A549 (cell line): ENCODE data around the gene RBP3. TPM values are rescaled to one million over a fixed set of nuclear protein-coding genes. Genes with fewer than 3 reads are reported as not detected.

Experiments used
- ATAC-seq, 2 experiments: fragments of 200-7000 bp in 1 of 2; fragments of >200 bp in 1 of 2; cut with Nextera tagmentation in 1 of 2; cut with Tn5 transposase in 1 of 2; 3 replicates each; pipeline versions ENCODE4 v1.8.0 to v1.9.1; 2018 to 2020; ENCODE audit warnings: mild to moderate bottlenecking in 1 of 2, moderate library complexity in 1 of 2
- CTCF ChIA-PET: fragments of 300-600 bp; sonication (Branson Sonifier 250); formaldehyde crosslinking; extraction: SDS; loops from one replicate; lab custom pipeline; 2021; ENCODE audit warnings: antibody characterized with exemption, inconsistent platforms; lab: Yijun Ruan, JAX
- POLR2A ChIA-PET: fragments of 350-600 bp; formaldehyde crosslinking; extraction: SDS; loops from one replicate; lab custom pipeline; 2021; ENCODE audit warnings: antibody characterized with exemption, inconsistent platforms; lab: Yijun Ruan, JAX
- DNase-seq, 2 experiments: peaks; one replicate each; pipeline versions ENCODE4 v3.0.0 to v3.0.0-alpha.2; 2011 to 2016; ENCODE audit warnings: low read depth in 1 of 2, low spot score in 1 of 2
- FAIRE-seq: peaks from 2 replicates; lab custom pipeline; 2011; peaks lifted over from hg19 to GRCh38; lab: Jason Lieb, UNC
- H3K27ac ChIP-seq, 2 experiments: fragments of >200 bp; sonication (Bioruptor Twin); formaldehyde crosslinking; 3 replicates each; pipeline ENCODE4 v1.5.1; 2016 to 2017
- H3K4me1 ChIP-seq: fragments of >200 bp; sonication (Bioruptor Twin); formaldehyde crosslinking; 3 replicates; pipeline ENCODE4 v1.6.1; 2016
- H3K4me2 ChIP-seq: fragments of >200 bp; sonication (Bioruptor Twin); formaldehyde crosslinking; 3 replicates; pipeline ENCODE4 v1.6.1; 2016
- H3K4me3 ChIP-seq: fragments of >200 bp; sonication (Bioruptor Twin); formaldehyde crosslinking; 3 replicates; pipeline ENCODE4 v1.5.1; 2016
- H3K9me3 ChIP-seq: fragments of >200 bp; sonication (Bioruptor Twin); formaldehyde crosslinking; 3 replicates; pipeline ENCODE4 v1.6.1; 2016
- BHLHE40 ChIP-seq: IDR thresholded peaks from 2 replicates; pipeline ENCODE4 v1.6.1; 2012; ENCODE audit warnings: low read depth, low read length, inconsistent platforms
- CHD2 ChIP-seq: fragments of 150-350 bp; IDR thresholded peaks from 2 replicates; pipeline ENCODE4 v1.6.1; 2014; ENCODE audit warnings: low read length; ENCODE audit not compliant: partially characterized antibody
- EP300 ChIP-seq, 2 experiments: fragments of >200 bp; sonication (Bioruptor Twin); formaldehyde crosslinking; IDR thresholded peaks; 2 replicates in 1 of 2; 3 replicates in 1 of 2; pipeline ENCODE4 v1.6.1; 2016 to 2017
- FOSB ChIP-seq: fragments of 250-450 bp; sonication (Bioruptor Pico); IDR thresholded peaks from 2 replicates; pipeline ENCODE4 v1.5.0; 2020; ENCODE audit warnings: mild to moderate bottlenecking, moderate library complexity
- FOSL2 ChIP-seq, 2 experiments: fragments of 450-650 bp in 1 of 2; fragments of >200 bp in 1 of 2; sonication (Bioruptor Twin) in 1 of 2; formaldehyde crosslinking; IDR thresholded peaks; 2 replicates each; pipeline versions ENCODE4 v1.5.0 to v1.6.1; 2016 to 2020; ENCODE audit warnings: mild to moderate bottlenecking in 1 of 2, moderate library complexity in 1 of 2
- FOXS1 ChIP-seq: fragments of 250-450 bp; sonication (Bioruptor Pico); IDR thresholded peaks from 2 replicates; pipeline ENCODE4 v1.5.0; 2020; ENCODE audit warnings: mild to moderate bottlenecking, moderate library complexity
- HDAC2 ChIP-seq: fragments of 200-600 bp; sonication (generic); IDR thresholded peaks from 2 replicates; pipeline ENCODE4 v1.6.1; 2016
- HEYL ChIP-seq: fragments of 250-450 bp; sonication (Bioruptor Pico); IDR thresholded peaks from 2 replicates; pipeline ENCODE4 v1.8.0; 2021; ENCODE audit warnings: mild to moderate bottlenecking, moderate library complexity
- HOXA7 ChIP-seq: fragments of 250-450 bp; sonication (Bioruptor Pico); IDR thresholded peaks from 2 replicates; pipeline ENCODE4 v1.5.0; 2020; ENCODE audit warnings: mild to moderate bottlenecking, moderate library complexity
- HOXB13 ChIP-seq: fragments of 250-450 bp; sonication (Bioruptor Pico); IDR thresholded peaks from 2 replicates; pipeline ENCODE4 v1.5.0; 2020; ENCODE audit warnings: low read depth, mild to moderate bottlenecking, moderate library complexity
- HOXB5 ChIP-seq: fragments of 250-450 bp; sonication (Bioruptor Pico); IDR thresholded peaks from 2 replicates; pipeline ENCODE4 v1.5.0; 2020; ENCODE audit warnings: mild to moderate bottlenecking, moderate library complexity
- KDM5A ChIP-seq: fragments of 200-600 bp; sonication (generic); IDR thresholded peaks from 2 replicates; pipeline ENCODE4 v1.6.1; 2016; ENCODE audit warnings: antibody characterized with exemption, mild to moderate bottlenecking
- MYC ChIP-seq: IDR thresholded peaks from 2 replicates; pipeline ENCODE4 v1.6.1; 2012; ENCODE audit warnings: mild to moderate bottlenecking, inconsistent platforms, low read length, improper control_type of control experiment, borderline replicate concordance
- POLR2AphosphoS2 ChIP-seq: conservative IDR thresholded peaks from 2 replicates; pipeline ENCODE4 v1.6.1; 2012; ENCODE audit warnings: low read length, improper control_type of control experiment, inconsistent platforms
- RAD21 ChIP-seq, 2 experiments: fragments of >200 bp in 1 of 2; sonication (Bioruptor Twin) in 1 of 2; formaldehyde crosslinking in 1 of 2; IDR thresholded peaks in 1 of 2; conservative IDR thresholded peaks in 1 of 2; 2 replicates in 1 of 2; 3 replicates in 1 of 2; pipeline ENCODE4 v1.6.1; 2012 to 2018; ENCODE audit warnings: inconsistent platforms in 1 of 2
- RNF2 ChIP-seq: fragments of 200-600 bp; sonication (generic); IDR thresholded peaks from 2 replicates; pipeline ENCODE4 v1.6.1; 2016; ENCODE audit warnings: low read depth, mild to moderate bottlenecking, antibody characterized with exemption, moderate library complexity, borderline replicate concordance
- ZC3H11A ChIP-seq: fragments of 450-650 bp; IDR thresholded peaks from 2 replicates; pipeline ENCODE4 v1.6.1; 2014; ENCODE audit warnings: antibody characterized with exemption, mild to moderate bottlenecking
- WGBS: methylation state at CpG from one replicate; pipeline ENCODE4 v1.1.6; 2017; ENCODE audit errors: missing lambda C conversion rate; 5-methylcytosine and 5-hydroxymethylcytosine counted together
- polyA plus RNA-seq, 4 experiments: library from polyadenylated mRNA; depleted of rRNA in 3 of 4; stranded (reverse); fragments of >200 nt; fragmentation: RNase III in 1 of 4; extraction: RNeasy Plus Mini Kit Qiagen cat#74134 plus additional on column Dnase treatment in 1 of 4; gene quantifications; 2 replicates in 3 of 4; 3 replicates in 1 of 4; pipeline ENCODE4 v1.2.3, GENCODE V29; 2011 to 2017
- TF ChIP-seq, protein P1 (sequence below): IDR thresholded peaks from 2 replicates; pipeline ENCODE4 v1.6.1; 2012
- TF ChIP-seq, protein P2 (sequence below): fragments of 250-450 bp; sonication (Bioruptor Pico); IDR thresholded peaks from 2 replicates; pipeline ENCODE4 v1.5.0; 2021; ENCODE audit warnings: mild to moderate bottlenecking, moderate library complexity, borderline replicate concordance
- TF ChIP-seq, protein P3 (sequence below): fragments of >200 bp; sonication (Bioruptor Twin); formaldehyde crosslinking; IDR thresholded peaks from 3 replicates; pipeline ENCODE4 v1.6.1; 2016
- TF ChIP-seq, protein P4 (sequence below): fragments of >200 bp; sonication (Bioruptor Twin); formaldehyde crosslinking; IDR thresholded peaks from 2 replicates; pipeline ENCODE4 v1.6.1; 2016
- TF ChIP-seq, protein P5 (sequence below): fragments of 200-600 bp; sonication (generic); IDR thresholded peaks from 2 replicates; pipeline ENCODE4 v1.6.1; 2016; ENCODE audit warnings: antibody characterized with exemption, mild to moderate bottlenecking, moderate library complexity
- TF ChIP-seq, protein P6 (sequence below): fragments of >200 bp; sonication (Bioruptor Twin); formaldehyde crosslinking; IDR thresholded peaks from 3 replicates; pipeline ENCODE4 v1.5.1; 2016

Gene RBP3
- polyA plus RNA-seq, 2 of the 4 experiments (the other 2 are of a cell fraction), result not detected

DNA sequence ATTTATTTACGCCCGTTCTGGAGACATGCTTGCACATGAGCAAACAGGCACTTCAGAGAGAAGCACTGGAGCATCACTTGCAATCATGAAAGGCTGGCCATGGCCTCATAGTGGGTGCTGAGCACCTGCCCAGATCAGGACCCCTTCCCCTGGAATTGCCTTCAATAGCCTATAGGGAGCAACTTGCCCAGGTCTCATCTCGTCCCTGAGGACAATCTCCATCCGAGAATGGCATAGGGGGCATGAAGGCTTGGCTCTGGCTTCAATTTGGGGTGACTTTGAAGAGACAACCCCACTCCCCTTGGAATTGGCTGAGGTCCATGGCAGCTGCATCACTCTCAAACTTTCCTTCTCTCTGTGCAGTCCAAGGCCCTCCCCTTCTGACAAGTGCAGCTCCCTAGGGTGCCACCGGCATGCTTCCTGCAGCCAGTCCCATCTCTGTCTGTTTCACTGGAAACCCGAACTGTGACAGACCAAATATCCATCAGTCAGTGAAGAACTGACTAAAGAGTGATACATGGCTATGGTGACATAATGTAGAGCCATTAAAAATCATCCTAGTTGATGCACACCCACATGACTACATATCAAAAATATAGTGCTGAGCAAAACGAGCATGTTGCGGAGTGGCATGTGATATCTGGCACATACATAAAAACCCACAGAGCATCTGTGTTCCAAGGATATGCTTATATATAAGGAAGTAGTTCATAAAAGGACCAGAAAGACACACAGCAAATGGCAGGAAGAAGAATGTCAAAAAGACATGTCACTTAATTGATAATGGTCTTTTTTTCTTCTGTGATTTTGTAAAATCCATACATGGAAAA lies 13.5 kb upstream of the RBP3 start:
- DNase-seq (no peak), FAIRE-seq (no peak), ATAC-seq (no peak)
- Histone ChIP-seq H3K9me3 (no peaks in the 10 kb centered on the region), H3K4me3 (no peak overlapping the region), H3K4me2 (no peak overlapping the region), H3K27ac (no peak overlapping the region), H3K4me1 (peaks cover 6% of the 10 kb centered on the region; the same call in 1 of the 3 replicates)
- no peak for TF ChIP-seq CHD2
- TF ChIP-seq, protein P1, sequence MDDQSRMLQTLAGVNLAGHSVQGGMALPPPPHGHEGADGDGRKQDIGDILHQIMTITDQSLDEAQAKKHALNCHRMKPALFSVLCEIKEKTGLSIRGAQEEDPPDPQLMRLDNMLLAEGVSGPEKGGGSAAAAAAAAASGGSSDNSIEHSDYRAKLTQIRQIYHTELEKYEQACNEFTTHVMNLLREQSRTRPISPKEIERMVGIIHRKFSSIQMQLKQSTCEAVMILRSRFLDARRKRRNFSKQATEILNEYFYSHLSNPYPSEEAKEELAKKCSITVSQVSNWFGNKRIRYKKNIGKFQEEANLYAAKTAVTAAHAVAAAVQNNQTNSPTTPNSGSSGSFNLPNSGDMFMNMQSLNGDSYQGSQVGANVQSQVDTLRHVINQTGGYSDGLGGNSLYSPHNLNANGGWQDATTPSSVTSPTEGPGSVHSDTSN, result no peak
- TF ChIP-seq FOSB (CRISPR knock-in tag), result no peak
- no peak for TF ChIP-seq EP300 (IDR thresholded peaks at IDR 0.05)
- TF ChIP-seq, protein P2, sequence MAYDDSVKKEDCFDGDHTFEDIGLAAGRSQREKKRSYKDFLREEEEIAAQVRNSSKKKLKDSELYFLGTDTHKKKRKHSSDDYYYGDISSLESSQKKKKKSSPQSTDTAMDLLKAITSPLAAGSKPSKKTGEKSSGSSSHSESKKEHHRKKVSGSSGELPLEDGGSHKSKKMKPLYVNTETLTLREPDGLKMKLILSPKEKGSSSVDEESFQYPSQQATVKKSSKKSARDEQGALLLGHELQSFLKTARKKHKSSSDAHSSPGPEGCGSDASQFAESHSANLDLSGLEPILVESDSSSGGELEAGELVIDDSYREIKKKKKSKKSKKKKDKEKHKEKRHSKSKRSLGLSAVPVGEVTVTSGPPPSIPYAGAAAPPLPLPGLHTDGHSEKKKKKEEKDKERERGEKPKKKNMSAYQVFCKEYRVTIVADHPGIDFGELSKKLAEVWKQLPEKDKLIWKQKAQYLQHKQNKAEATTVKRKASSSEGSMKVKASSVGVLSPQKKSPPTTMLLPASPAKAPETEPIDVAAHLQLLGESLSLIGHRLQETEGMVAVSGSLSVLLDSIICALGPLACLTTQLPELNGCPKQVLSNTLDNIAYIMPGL (CRISPR knock-in tag), result no peak
- 57% methylated on average over 8 of the region's 8 CpGs for WGBS
- ChIA-PET CTCF (no interaction called here), POLR2A (no interaction called here)

DNA sequence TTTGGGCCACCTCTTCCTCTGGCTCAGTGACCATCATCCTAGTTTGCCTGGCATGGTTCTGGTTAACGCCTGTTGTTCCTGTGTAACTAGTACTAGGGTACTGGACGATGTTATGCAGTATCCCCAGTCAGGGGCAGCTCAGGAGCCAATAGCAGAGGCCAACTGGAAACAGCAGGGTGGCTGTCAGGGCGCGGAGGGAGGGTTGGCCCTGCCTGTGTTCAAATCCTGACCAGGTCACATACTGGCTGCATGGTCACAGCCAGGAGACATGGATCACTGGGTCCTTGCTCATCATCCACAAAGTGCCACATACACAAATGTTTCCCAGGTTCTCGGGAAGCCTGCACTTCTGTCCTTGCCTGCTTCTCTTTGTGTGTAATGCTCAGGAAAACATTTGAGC lies 12.3 kb upstream of the RBP3 start:
- WGBS, result 40% methylated on average over 5 of the region's 5 CpGs
- CTCF ChIA-PET, result no interaction called here
- no peak overlapping the region for H3K4me3 ChIP-seq

More for the DNA sequence above, 12.3 kb upstream of the RBP3 start:
- no peak for FAIRE-seq
- H3K27ac ChIP-seq, result no peak overlapping the region
- TF ChIP-seq, protein P3, sequence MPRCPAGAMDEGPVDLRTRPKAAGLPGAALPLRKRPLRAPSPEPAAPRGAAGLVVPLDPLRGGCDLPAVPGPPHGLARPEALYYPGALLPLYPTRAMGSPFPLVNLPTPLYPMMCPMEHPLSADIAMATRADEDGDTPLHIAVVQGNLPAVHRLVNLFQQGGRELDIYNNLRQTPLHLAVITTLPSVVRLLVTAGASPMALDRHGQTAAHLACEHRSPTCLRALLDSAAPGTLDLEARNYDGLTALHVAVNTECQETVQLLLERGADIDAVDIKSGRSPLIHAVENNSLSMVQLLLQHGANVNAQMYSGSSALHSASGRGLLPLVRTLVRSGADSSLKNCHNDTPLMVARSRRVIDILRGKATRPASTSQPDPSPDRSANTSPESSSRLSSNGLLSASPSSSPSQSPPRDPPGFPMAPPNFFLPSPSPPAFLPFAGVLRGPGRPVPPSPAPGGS, result no peak
- no peak for TF ChIP-seq RAD21 (conservative IDR thresholded peaks at IDR 0.05 in 1 of 2, IDR thresholded peaks at IDR 0.05 in 1 of 2)
- no peak for TF ChIP-seq ZC3H11A
- no peak for TF ChIP-seq HOXB13 (CRISPR knock-in tag)
- TF ChIP-seq HOXB5, result no peak
- no peak for TF ChIP-seq CHD2
- no peak for TF ChIP-seq KDM5A
- TF ChIP-seq HEYL (CRISPR knock-in tag), result no peak
- no peak for TF ChIP-seq POLR2AphosphoS2
- no peak for TF ChIP-seq HOXA7
- TF ChIP-seq RNF2, result no peak
- TF ChIP-seq FOSL2 (IDR thresholded peaks at IDR 0.05), result no peak
- TF ChIP-seq FOSL2 (CRISPR knock-in tag; IDR thresholded peaks at IDR 0.05), result no peak
- no peak for TF ChIP-seq HDAC2
- TF ChIP-seq BHLHE40, result no peak
- TF ChIP-seq MYC, result no peak
- TF ChIP-seq, protein P4, sequence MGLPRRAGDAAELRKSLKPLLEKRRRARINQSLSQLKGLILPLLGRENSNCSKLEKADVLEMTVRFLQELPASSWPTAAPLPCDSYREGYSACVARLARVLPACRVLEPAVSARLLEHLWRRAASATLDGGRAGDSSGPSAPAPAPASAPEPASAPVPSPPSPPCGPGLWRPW, result no peak
- TF ChIP-seq, protein P5, sequence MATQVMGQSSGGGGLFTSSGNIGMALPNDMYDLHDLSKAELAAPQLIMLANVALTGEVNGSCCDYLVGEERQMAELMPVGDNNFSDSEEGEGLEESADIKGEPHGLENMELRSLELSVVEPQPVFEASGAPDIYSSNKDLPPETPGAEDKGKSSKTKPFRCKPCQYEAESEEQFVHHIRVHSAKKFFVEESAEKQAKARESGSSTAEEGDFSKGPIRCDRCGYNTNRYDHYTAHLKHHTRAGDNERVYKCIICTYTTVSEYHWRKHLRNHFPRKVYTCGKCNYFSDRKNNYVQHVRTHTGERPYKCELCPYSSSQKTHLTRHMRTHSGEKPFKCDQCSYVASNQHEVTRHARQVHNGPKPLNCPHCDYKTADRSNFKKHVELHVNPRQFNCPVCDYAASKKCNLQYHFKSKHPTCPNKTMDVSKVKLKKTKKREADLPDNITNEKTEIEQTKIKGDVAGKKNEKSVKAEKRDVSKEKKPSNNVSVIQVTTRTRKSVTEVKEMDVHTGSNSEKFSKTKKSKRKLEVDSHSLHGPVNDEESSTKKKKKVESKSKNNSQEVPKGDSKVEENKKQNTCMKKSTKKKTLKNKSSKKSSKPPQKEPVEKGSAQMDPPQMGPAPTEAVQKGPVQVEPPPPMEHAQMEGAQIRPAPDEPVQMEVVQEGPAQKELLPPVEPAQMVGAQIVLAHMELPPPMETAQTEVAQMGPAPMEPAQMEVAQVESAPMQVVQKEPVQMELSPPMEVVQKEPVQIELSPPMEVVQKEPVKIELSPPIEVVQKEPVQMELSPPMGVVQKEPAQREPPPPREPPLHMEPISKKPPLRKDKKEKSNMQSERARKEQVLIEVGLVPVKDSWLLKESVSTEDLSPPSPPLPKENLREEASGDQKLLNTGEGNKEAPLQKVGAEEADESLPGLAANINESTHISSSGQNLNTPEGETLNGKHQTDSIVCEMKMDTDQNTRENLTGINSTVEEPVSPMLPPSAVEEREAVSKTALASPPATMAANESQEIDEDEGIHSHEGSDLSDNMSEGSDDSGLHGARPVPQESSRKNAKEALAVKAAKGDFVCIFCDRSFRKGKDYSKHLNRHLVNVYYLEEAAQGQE, result no peak
- no peak for TF ChIP-seq FOXS1
- TF ChIP-seq, protein P6, sequence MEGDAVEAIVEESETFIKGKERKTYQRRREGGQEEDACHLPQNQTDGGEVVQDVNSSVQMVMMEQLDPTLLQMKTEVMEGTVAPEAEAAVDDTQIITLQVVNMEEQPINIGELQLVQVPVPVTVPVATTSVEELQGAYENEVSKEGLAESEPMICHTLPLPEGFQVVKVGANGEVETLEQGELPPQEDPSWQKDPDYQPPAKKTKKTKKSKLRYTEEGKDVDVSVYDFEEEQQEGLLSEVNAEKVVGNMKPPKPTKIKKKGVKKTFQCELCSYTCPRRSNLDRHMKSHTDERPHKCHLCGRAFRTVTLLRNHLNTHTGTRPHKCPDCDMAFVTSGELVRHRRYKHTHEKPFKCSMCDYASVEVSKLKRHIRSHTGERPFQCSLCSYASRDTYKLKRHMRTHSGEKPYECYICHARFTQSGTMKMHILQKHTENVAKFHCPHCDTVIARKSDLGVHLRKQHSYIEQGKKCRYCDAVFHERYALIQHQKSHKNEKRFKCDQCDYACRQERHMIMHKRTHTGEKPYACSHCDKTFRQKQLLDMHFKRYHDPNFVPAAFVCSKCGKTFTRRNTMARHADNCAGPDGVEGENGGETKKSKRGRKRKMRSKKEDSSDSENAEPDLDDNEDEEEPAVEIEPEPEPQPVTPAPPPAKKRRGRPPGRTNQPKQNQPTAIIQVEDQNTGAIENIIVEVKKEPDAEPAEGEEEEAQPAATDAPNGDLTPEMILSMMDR, result no peak
- TF ChIP-seq EP300 (IDR thresholded peaks at IDR 0.05), result no peak
- TF ChIP-seq, all 56 proteins: peak for 0
- POLR2A ChIA-PET, result no interaction called here
- ATAC-seq (no peak), DNase-seq (no peak)
- no peak overlapping the region for H3K4me2 ChIP-seq
- H3K9me3 ChIP-seq, result no peaks in the 10 kb centered on the region
- H3K4me1 ChIP-seq, result 0 out of 3 replicates have a peak, but pooled peaks cover 1% of the 10 kb centered on the region
